HEK293 (cell line): ENCODE data around the gene GPR162.

Experiments
- BCL6B ChIP-seq: fragments of 450-650 bp; formaldehyde crosslinking; IDR thresholded peaks from 2 replicates; pipeline ENCODE4 v1.5.1; 2017; ENCODE audit warnings: missing biosample characterization, missing genetic modification characterization
- CTCF ChIP-seq: fragments of 450-650 bp; formaldehyde crosslinking; IDR thresholded peaks from 2 replicates; pipeline ENCODE4 v1.5.1; 2016; ENCODE audit warnings: missing biosample characterization, missing genetic modification characterization
- GFI1B ChIP-seq: fragments of 450-650 bp; formaldehyde crosslinking; IDR thresholded peaks from 2 replicates; pipeline ENCODE4 v1.5.1; 2016; ENCODE audit warnings: missing biosample characterization, missing genetic modification characterization
- HIC1 ChIP-seq: fragments of 450-650 bp; formaldehyde crosslinking; IDR thresholded peaks from 2 replicates; pipeline ENCODE4 v1.5.1; 2016; ENCODE audit warnings: missing biosample characterization, missing genetic modification characterization
- HOXA7 ChIP-seq: sonication (generic); formaldehyde crosslinking; IDR thresholded peaks from 2 replicates; pipeline ENCODE4 v1.8.1; 2022; ENCODE audit warnings: missing genetic modification reagents, borderline replicate concordance
- TCF7L2 ChIP-seq: IDR thresholded peaks from 2 replicates; pipeline ENCODE4 v1.6.1; 2011; ENCODE audit warnings: low read depth, mild to moderate bottlenecking, inconsistent platforms, low read length, moderate library complexity, borderline replicate concordance
- ZBTB21 ChIP-seq: fragments of 450-650 bp; formaldehyde crosslinking; IDR thresholded peaks from 2 replicates; pipeline ENCODE4 v1.5.1; 2017; ENCODE audit warnings: missing biosample characterization, missing genetic modification characterization
- ZBTB26 ChIP-seq: fragments of 450-650 bp; formaldehyde crosslinking; optimal IDR thresholded peaks from 2 replicates; pipeline ENCODE3; 2016; ENCODE audit warnings: missing biosample characterization, mild to moderate bottlenecking, missing genetic modification characterization
- ZNF398 ChIP-seq: fragments of 450-650 bp; formaldehyde crosslinking; IDR thresholded peaks from 2 replicates; pipeline ENCODE4 v1.5.1; 2017; ENCODE audit warnings: missing biosample characterization, missing genetic modification characterization
- ZNF558 ChIP-seq: fragments of 450-650 bp; formaldehyde crosslinking; IDR thresholded peaks from 2 replicates; pipeline ENCODE4 v1.5.1; 2016; ENCODE audit warnings: missing biosample characterization, missing genetic modification characterization
- ZNF580 ChIP-seq: fragments of 450-650 bp; formaldehyde crosslinking; IDR thresholded peaks from 2 replicates; pipeline ENCODE4 v1.5.1; 2016; ENCODE audit warnings: missing biosample characterization, missing genetic modification characterization
- ZNF792 ChIP-seq: fragments of 450-650 bp; formaldehyde crosslinking; IDR thresholded peaks from 2 replicates; pipeline ENCODE4 v1.5.1; 2016; ENCODE audit warnings: missing biosample characterization, missing genetic modification characterization

GRCh38 chr12:6786416-6787094 is 35.1 kb upstream of the GPR162 start:
- TF ChIP-seq CTCF (tag by site-specific recombination) = no peak
- TF ChIP-seq ZBTB21 (tag by site-specific recombination) = no peak
- no peak for TF ChIP-seq ZBTB26 (tag by site-specific recombination)
- TF ChIP-seq ZNF792 (tag by site-specific recombination) = no peak
- TF ChIP-seq ZNF580 (tag by site-specific recombination) = no peak
- TF ChIP-seq GFI1B = no peak
- TF ChIP-seq ZNF558 (tag by site-specific recombination) = no peak
- TF ChIP-seq BCL6B (tag by site-specific recombination) = no peak
- no peak for TF ChIP-seq HIC1
- no peak for TF ChIP-seq ZNF398
- TF ChIP-seq TCF7L2 = no peak
- TF ChIP-seq HOXA7 = no peak
